Prostate gland (tissue), 2 donors: Measurements from ENCODE around the gene TNFAIP3. TPM values are rescaled to one million over a fixed set of nuclear protein-coding genes. Genes with fewer than 3 reads are reported as not detected.
"Not testable (repeated sequence)": the region's sequence is repeated elsewhere in the genome, so short reads cannot be mapped to it uniquely, and the experiment has no call there.

Experiments used
- DNase-seq: peaks from one replicate; pipeline ENCODE4 v3.0.0-alpha.2; 2019; ENCODE audit warnings: low spot score
- H3K27ac ChIP-seq, 2 donors: fragments of 200-600 bp; sonication (generic); 2 replicates each; pipeline ENCODE4 v1.5.1; 2017 to 2019
- H3K27me3 ChIP-seq: fragments of 200-600 bp; sonication (generic); replicated peaks from 2 replicates; pipeline ENCODE4 v1.5.1; 2019; ENCODE audit not compliant: insufficient read depth
- H3K36me3 ChIP-seq, 2 donors: fragments of 200-600 bp; sonication (generic); 1 replicate in 1 of 2; 2 replicates in 1 of 2; pipeline versions ENCODE4 v1.5.1 to v1.8.1; 2017 to 2019
- H3K4me1 ChIP-seq: fragments of 200-600 bp; sonication (generic); replicated peaks from 2 replicates; pipeline ENCODE4 v1.5.1; 2019
- H3K4me3 ChIP-seq, 2 donors: fragments of 200-600 bp; sonication (generic); 2 replicates each; pipeline ENCODE4 v1.5.1; 2017 to 2019
- H3K9me3 ChIP-seq: fragments of 200-600 bp; sonication (generic); 2 replicates; pipeline ENCODE4 v1.5.1; 2017
- POLR2A ChIP-seq: fragments of 450-650 bp; IDR thresholded peaks from one replicate; pipeline ENCODE4 v1.6.1; 2016; ENCODE audit warnings: antibody characterized with exemption, mild to moderate bottlenecking
- POLR2AphosphoS5 ChIP-seq: sonication (generic); formaldehyde crosslinking; IDR thresholded peaks from one replicate; pipeline ENCODE4 v1.6.1; 2017; ENCODE audit warnings: antibody characterized with exemption
- WGBS: methylation state at CpG from one replicate; pipeline ENCODE4 v1.1.5; 2018; 5-methylcytosine and 5-hydroxymethylcytosine counted together
- intact Hi-C: fragments of 100-400 bp; cut with DNase I; formaldehyde crosslinking; loops from one replicate; pipeline ENCODE4 v1.14.2; 2022
- total RNA-seq, 2 donors: library from RNA; depleted of rRNA; stranded (reverse); fragments of >200 nt; gene quantifications; one replicate each; pipeline ENCODE4 v1.1.0, GENCODE V29; 2016
- TF ChIP-seq, protein P1 (sequence below), 4 experiments: fragments of 200-600 bp in 2 of 4; fragments of 450-650 bp in 2 of 4; sonication (generic) in 2 of 4; IDR thresholded peaks; 1 replicate in 3 of 4; 2 replicates in 1 of 4; pipeline ENCODE4 v1.5.1; 2016 to 2019; ENCODE audit warnings: antibody characterized with exemption in 4 of 4, mild to moderate bottlenecking in 2 of 4, moderate library complexity in 2 of 4

The TNFAIP3 gene
- total RNA-seq, 2 donors from 2014 or later, result 13.0 to 19.9 TPM

DNA sequence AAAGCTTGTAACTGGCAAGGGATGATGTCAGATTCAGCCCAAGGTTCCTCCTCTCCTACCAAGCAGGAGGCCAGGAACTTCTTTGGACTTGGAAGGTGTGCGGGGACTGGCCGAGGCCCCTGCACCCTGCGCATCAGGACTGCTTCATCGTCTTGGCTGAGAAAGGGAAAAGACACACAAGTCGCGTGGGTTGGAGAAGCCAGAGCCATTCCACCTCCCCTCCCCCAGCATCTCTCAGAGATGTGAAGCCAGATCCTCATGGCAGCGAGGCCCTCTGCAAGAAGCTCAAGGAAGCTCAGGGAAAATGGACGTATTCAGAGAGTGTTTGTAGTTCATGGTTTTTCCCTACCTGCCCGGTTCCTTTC is 14.4 kb downstream of the TNFAIP3 start:
- Histone ChIP-seq H3K27me3 (no peaks in the 10 kb centered on the region), H3K27ac (no peak overlapping the region), H3K4me1 (no peaks in the 10 kb centered on the region), H3K36me3 (peaks cover 4 to 8% of the 10 kb centered on the region in 2 donors), H3K9me3 (no peaks in the 10 kb centered on the region), H3K4me3 (no peak overlapping the region)
- 82% methylated on average over 9 of the region's 9 CpGs for WGBS
- TF ChIP-seq POLR2AphosphoS5 (no peak), POLR2A (no peak)
- TF ChIP-seq, protein P1, sequence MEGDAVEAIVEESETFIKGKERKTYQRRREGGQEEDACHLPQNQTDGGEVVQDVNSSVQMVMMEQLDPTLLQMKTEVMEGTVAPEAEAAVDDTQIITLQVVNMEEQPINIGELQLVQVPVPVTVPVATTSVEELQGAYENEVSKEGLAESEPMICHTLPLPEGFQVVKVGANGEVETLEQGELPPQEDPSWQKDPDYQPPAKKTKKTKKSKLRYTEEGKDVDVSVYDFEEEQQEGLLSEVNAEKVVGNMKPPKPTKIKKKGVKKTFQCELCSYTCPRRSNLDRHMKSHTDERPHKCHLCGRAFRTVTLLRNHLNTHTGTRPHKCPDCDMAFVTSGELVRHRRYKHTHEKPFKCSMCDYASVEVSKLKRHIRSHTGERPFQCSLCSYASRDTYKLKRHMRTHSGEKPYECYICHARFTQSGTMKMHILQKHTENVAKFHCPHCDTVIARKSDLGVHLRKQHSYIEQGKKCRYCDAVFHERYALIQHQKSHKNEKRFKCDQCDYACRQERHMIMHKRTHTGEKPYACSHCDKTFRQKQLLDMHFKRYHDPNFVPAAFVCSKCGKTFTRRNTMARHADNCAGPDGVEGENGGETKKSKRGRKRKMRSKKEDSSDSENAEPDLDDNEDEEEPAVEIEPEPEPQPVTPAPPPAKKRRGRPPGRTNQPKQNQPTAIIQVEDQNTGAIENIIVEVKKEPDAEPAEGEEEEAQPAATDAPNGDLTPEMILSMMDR (IDR thresholded peaks at IDR 0.05), result no peak
- intact Hi-C loops, result no loop called here
- DNase-seq, result no peak

DNA sequence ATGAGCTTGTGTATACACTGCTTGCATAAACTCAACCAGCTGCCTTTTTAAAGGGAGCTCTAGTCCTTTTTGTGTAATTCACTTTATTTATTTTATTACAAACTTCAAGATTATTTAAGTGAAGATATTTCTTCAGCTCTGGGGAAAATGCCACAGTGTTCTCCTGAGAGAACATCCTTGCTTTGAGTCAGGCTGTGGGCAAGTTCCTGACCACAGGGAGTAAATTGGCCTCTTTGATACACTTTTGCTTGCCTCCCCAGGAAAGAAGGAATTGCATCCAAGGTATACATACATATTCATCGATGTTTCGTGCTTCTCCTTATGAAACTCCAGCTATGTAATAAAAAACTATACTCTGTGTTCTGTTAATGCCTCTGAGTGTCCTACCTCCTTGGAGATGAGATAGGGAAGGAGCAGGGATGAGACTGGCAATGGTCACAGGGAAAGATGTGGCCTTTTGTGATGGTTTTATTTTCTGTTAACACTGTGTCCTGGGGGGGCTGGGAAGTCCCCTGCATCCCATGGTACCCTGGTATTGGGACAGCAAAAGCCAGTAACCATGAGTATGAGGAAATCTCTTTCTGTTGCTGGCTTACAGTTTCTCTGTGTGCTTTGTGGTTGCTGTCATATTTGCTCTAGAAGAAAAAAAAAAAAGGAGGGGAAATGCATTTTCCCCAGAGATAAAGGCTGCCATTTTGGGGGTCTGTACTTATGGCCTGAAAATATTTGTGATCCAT is 15.3 kb downstream of the TNFAIP3 start:
- Histone ChIP-seq H3K27ac (no peak overlapping the region), H3K9me3 (no peaks in the 10 kb centered on the region), H3K4me3 (no peak overlapping the region), H3K36me3 (peaks cover 0 to 8% of the 10 kb centered on the region in 2 donors), H3K27me3 (no peaks in the 10 kb centered on the region), H3K4me1 (no peaks in the 10 kb centered on the region)
- TF ChIP-seq, protein P1 (IDR thresholded peaks at IDR 0.05), result no peak
- TF ChIP-seq POLR2A (no peak), POLR2AphosphoS5 (no peak)
- intact Hi-C loops, result no loop called here
- DNase-seq, result no peak
- WGBS, result 81% methylated on average over 2 of the region's 2 CpGs

DNA sequence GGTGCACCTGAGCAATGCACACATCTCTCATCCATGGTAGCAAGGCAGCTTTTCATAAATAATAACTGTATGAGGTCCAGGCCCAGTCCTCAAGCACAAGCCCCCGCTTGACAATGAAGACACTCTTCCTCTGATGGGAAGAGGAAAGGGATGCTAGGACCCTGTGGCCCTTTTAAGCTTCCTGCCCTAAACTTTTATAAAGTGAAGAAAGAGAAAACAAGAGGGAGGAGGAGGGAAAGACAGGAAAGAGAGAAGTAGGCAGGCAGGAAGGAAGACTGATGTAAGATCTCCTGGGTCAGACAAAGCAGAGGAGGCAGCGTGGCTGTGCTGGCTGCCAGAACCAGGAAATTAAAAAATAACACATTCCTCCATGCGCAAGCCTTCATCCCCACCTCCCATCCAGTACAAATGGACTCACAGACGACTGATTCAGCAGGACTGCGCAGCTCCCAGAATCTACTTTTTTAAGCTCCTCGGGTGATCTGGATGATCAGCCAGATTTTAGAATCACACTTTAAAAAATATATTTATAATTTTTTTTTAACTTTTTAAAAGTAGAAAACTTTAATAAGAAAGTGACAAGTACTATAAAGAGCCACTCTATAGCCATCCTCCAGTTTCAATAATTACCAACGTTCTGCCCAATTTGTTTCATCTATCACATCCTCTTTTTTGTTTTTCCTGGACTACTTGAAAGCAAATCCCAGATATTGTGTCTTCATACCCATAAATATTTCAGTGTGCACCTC is 16.5 kb downstream of the TNFAIP3 start:
- no peak overlapping the region for H3K4me3 ChIP-seq
- peaks cover 0 to 8% of the 10 kb centered on the region in 2 donors for H3K36me3 ChIP-seq
- H3K4me1 ChIP-seq, result no peaks in the 10 kb centered on the region
- H3K9me3 ChIP-seq, result no peaks in the 10 kb centered on the region
- 77% methylated on average over 7 of the region's 7 CpGs for WGBS
- no peak overlapping the region for H3K27ac ChIP-seq
- TF ChIP-seq, protein P1 (IDR thresholded peaks at IDR 0.05), result no peak
- TF ChIP-seq POLR2A (no peak), POLR2AphosphoS5 (no peak)
- intact Hi-C loops, result no loop called here
- no peaks in the 10 kb centered on the region for H3K27me3 ChIP-seq
- DNase-seq, result no peak

DNA sequence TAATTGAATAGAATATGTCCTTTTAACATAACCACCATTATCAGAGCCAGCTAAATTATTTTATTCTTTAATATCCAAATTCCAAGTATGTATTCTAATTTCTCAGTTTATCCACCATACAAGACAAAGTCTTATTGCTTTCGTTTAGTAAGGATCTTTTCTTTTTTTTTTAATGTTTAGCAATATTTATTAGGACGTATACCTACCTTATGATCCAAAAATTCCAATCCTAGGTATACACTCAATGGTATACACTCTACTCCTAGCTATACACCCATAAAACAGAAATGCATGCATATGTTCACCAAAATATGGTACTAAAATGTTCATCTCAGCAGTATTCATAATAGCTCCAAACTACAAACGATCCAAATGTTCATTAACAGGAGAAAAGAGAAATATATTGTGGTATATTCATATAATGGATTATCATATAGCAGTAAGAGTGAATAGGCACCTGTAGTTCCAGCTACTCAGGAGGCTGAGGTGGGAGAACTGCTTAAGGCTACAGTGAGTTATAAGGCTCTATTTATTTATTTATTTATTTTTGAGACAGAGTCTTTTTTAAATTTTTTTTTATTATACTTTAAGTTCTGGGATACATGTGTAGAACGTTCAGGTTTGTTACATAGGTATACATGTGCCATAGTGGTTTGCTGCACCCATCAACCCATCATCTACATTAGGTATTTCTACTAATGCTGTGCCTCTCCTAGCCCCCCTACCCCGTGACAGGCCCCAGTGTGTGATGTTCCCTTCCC is 17.3 kb downstream of the TNFAIP3 start:
- 91% methylated on average over 5 of the region's 5 CpGs for WGBS
- Histone ChIP-seq H3K27me3 (no peaks in the 10 kb centered on the region), H3K36me3 (peaks cover 0 to 8% of the 10 kb centered on the region in 2 donors), H3K9me3 (no peaks in the 10 kb centered on the region), H3K27ac (no peak overlapping the region), H3K4me3 (no peak overlapping the region), H3K4me1 (no peaks in the 10 kb centered on the region)
- DNase-seq, result no peak
- no peak for TF ChIP-seq POLR2AphosphoS5
- TF ChIP-seq POLR2A, result no peak
- TF ChIP-seq, protein P1 (IDR thresholded peaks at IDR 0.05), result no peak
- intact Hi-C loops, result no loop called here

DNA sequence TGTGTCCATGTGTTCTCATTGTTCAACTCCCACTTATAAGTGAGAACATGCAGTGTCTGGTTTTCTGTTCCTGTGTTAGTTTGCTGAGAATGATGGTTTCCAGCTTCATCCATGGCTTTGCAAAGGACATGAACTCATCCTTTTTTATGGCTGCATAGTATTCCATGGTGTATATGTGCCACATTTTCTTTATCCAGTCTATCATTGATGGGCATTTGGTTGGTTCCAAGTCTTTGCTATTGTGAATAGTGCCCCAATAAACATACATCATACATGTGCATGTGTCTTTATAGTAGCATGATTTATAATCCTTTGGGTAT is 17.8 kb downstream of the TNFAIP3 start:
- intact Hi-C loops, H3K9me3 ChIP-seq, H3K36me3 ChIP-seq, DNase-seq, H3K4me3 ChIP-seq, H3K27me3 ChIP-seq, H3K4me1 ChIP-seq, H3K27ac ChIP-seq: not testable (repeated sequence)

DNA sequence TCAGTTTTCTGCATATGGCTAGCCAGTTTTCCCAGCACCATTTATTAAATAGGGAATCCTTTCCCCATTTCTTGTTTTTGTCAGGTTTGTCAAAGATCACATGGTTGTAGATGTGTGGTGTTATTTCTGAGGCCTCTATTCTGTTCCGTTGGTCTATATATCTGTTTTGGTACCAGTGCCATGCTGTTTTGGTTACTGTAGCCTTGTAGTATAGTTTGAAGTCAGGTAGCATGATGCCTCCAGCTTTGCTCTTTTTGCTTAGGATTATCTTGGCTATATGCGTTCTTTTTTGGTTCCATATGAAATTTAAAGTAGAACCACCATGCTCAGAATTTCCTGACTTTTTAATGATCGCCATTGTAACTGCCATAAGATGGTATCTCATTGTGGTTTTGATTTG is 19.2 kb downstream of the TNFAIP3 start:
- H3K27me3 ChIP-seq, H3K27ac ChIP-seq, H3K4me1 ChIP-seq, DNase-seq, intact Hi-C loops, H3K9me3 ChIP-seq, H3K36me3 ChIP-seq, H3K4me3 ChIP-seq: not testable (repeated sequence)
- 98% methylated on average over 3 of the region's 3 CpGs for WGBS
